Activated CD8-positive, alpha-beta memory T cell treated with anti-CD3 and anti-CD28 coated beads, Interleukin-2, amount 50 U/mL, for 1 hour (primary cell): Measurements from ENCODE around the gene TSHZ1.

ENCODE experiments used
- DNase-seq: peaks from one replicate; pipeline ENCODE4 v3.0.0-alpha.2; 2020; ENCODE audit errors: extremely low read depth

TSHZ1 gene

DNA sequence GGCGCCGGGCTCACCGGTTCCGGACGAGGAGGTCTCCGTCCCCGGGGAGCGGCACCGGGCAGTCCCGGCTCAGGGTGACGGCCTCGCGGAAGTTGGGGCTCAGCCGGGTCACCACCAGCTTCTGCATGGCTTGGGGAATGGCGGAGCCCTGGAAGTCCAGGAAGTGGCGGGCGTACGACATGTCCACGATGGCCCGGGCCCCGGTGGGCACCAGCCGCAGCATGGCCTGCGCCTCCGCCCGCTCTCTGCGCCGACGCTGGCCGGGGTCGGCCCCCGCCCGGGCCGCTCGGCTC, 1.8 kb upstream of the TSHZ1 start:
- no peak for DNase-seq

DNA sequence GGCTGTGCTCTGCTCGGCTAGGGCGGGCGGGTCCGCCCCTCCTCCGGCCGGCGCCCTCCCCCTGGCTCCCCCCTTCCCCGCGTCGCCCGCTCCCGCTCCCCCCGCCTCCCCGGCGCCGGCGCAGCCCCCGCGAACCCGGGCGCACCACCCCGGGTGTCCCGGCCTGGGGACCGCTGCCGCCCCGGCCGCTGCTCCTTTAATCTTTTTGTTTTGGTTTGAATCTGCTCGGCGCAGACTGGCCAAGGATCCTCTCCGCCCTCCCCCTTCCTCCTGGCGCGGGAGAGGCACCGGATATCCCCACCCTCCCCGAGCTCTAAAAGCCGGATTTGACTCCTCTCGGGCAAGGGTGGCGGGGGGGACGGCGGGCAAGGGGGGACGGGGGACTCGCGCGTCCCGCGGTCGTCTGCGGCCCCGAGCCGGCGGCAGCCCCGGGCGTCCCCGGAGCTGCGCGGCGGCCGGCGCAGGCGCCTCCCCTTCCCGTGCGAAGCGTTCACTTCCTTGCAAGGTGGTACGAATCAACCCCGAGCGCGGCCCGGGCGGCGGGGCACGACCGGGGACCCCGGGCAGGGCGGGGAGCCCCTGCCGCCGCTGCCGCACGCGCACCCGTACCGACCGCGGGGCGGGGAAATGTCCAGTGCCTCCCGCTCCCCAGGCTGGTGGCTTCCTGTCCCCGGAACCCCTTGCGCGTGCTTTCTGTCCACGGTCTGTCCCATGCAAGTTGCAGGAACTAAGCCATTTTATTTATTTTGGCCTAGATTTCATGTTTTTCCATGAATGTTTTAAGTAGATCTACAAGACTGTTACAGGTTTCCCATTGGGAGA, 1.3 kb upstream of the TSHZ1 start, which contains the start of gene PTGR3:
PTGR3 (minus strand) TSS at position 11 of the 822 bp plus-strand sequence. CDS start 81 bp downstream, outside the sequence.
- DNase-seq = peak; percentile 43

DNA sequence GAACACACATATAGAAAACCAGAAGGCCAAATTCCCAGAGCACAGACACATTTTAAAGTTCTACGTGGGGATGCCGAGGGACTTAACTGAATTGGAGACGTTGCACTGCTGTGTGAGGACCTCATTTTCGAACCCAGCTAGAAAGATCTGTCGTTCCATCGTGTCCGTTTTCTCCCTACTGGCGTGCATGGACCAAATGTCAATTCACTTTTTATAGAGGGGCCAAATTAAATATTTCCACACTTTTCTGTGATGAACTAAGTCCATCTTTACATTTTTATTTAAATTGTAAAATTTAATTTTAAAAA, 692 bp upstream of the TSHZ1 start:
- DNase-seq = no peak

DNA sequence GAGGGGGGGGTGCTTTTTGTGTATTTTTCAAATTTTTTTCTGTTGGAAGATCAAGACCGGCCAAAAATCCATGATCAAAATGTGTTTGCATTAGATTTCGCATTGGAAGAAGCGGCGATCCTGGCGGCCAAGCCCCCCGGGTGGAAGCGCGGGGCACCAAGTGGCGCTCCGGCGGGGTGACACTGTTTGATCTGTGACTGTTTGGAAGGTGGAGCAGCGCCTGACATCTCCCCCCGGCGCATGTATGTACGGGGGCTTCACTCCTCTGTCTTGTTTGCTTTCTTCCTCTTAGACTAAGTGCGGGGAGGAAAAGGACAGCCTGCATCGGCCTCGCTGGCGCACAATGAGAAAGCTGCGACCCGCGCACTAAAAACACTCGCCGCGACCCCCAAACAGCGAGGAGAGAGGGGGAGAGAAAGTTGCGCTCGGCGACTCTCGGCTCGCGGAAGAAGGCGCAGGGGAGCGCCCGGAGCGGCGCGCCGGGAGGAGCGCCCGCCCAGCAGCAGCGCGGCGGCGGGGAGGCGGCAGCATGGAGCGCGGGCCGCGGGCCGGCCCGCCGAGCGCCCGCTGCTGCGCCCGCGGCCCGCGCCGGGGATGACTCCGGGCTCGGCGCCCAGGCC, 515 bp downstream of the TSHZ1 start:
- DNase-seq = no peak

- DNase-seq = no peak
Measured at GRCh38 chr18:75211626-75211952, 992 bp downstream of the TSHZ1 start.

DNA sequence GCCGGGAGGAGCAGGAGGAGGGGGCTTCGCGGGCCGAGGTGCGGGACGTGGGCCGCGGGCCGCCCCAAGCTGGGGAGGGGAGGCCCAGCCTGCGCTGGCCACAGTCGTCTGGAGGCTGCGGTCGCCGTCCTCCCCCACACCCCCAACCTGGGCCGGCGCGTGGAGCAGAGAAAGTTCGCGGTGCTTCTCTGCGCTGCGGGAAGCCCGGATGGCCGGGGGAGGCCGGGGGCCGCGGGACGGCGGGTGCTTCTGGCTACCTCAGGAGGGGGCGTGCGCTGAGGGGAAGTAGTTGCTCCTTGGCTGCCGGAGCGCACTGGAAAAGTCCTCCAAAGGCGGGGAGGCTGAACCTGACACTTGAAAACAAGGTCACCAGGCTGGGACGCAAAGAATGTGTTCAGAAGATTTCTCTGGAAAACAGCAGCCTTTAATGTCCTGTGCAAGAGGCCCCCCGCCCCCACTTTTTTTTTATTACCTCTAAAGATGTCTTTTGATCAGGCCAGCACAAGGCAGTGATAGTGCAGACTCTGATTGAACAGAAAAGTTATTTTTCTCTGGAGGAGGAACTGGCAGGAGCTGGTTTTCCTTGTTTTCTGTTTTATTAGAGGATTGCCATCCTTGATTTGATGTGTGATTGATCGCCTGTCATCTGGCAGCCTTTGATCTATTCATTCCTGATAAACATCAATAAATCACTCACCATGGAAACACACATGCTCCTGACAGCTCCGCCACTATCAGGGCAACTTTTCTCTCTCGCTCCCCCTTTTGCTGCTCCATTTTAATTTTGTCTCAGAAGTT, 1.6 kb downstream of the TSHZ1 start:
- DNase-seq = no peak

GRCh38 chr18:75212751-75213090, 2.1 kb downstream of the TSHZ1 start:
- DNase-seq = no peak

DNA sequence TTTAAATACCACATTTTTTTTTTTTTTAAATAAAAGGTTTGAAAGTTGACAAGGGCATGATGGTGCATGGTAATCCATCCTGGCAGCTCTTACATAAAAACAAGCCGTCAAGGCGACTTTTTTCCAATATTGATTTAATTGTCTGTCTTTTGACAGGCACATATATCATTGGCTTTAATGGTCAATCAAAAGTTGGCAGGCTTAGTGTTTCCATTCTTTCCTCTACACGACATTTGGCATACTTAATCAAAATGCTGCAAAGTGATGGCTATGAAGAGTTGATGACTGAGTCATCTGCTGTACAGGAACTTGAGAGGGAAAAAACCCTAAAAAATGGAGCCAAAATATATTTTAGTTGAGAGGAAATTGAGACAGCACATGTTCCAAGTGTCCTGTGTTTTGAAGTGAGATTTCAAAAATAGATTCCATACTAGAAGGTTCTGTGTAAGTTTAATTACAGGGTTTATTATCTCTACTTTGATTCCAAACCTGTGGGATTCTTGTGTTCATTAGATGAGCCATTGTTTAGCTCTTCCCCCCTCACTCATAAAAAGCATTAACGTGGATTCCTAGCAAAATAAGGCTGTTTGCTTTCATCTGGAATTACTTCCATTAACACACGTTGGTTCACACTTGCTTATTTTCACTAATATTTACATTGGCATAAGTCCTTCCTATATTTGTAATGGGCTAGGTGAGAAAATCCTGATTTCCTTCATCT, 3.2 kb downstream of the TSHZ1 start:
- DNase-seq = no peak

DNA sequence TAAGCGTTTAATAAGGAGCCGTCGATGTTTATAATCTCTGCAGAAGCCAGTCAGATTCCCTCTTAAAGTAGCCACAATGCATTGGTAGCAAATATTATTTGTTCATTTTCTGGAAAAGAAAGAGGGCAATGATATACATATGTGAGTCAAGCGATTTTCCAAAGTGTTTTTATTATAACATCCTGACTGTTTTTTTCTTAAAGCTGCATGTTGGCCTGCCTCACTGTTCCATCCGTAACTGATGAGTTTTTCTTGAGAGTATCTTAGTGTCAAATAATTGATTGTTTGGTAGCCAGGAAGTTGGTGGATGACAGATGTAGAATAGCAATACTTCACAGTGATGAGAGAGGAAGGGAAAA, 3.7 kb downstream of the TSHZ1 start:
- DNase-seq = no peak

GRCh38 chr18:75214766-75215510, 4.3 kb downstream of the TSHZ1 start:
- no peak for DNase-seq

DNA sequence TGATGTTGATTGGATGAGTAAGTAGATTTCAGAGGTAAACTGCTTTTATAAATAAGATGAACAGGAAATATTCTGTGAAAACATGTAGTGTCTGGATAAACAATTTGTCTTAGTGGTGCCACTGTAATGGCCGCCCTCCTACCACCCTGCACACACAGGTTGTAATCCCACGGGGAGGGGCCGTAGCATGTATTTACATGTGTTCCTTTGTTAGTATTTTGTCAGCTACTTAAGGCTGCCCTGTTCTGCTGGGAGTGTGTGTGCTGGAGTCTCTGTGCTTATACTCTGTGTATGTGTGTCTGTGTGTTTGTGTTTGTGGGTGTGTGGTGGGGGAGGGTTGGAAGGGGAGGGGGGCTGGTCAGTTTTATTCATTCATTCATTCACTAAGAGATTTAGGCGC, 5.1 kb downstream of the TSHZ1 start:
- DNase-seq = no peak

- DNase-seq = no peak
Measured at GRCh38 chr18:75216212-75216910, 5.8 kb downstream of the TSHZ1 start.

DNA sequence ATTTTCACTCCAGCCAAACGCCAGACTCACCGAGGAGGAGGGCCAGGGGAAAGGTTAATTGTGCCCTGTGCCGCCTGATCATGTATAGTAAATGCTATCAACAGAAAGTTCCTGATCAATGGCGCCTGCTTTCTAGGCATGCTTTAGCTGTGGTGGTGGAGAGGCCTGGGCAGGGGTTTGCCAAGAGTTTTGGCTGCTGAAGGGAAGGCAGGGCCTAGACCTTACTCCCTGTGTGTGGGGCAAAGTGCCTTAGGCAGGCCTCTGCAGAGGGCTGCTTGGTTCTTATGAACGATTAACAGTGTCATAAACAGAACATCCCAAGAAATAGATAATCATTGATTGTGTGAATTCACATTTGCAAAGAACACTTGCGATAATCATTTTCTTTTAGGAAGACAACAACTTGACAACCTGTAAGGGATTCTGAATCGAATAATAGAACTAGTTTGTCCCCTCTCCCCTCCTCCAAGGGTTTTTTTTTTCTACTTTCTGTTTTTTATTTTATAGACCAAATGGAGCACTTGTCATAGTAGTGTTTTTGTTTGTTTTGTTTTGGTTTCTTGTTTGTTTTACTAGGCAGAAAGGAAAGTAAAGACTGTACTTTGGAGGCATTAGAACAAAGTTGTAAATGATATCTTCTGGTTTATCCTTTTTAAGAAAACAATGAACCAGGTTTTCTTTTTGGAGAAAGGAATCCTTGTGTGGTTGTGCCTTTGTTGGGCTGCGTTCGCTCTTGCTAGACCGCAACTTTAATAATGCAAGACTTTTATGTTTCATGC, 6.5 kb downstream of the TSHZ1 start:
- DNase-seq = no peak

- no peak for DNase-seq
Measured at GRCh38 chr18:75218065-75218923, 7.7 kb downstream of the TSHZ1 start.

DNA sequence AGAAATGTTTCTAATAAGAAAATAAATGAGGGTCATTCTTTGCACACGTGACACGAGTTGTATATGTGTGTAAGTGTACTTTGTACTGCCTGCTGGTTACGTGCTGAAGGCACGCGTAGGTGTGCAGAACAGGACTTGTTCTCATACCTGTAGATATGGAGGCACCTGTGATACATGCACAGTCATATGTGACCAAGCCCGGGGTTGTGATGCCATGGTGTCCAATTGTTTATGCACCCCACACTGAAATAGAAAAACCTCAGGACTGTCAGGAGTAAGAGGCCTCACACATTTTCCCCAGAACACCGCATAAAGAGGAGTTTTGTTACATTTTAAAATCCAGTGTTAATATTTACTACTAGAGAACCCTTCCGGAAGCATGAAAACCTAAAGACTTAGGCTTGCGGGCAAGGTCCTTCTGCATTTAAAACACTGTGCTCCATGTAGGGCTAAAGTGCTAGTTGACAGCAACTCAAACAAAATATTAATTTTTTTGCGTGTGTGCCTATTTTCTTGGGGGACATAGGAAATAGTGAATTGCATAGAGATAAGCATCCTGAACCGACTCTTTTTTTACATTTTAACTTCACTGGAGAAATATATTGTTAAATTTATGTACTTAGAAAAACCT, 9.3 kb downstream of the TSHZ1 start:
- DNase-seq = no peak

- no peak for DNase-seq
Measured at GRCh38 chr18:75220551-75221355, 10.2 kb downstream of the TSHZ1 start.

- DNase-seq = no peak
Measured at GRCh38 chr18:75221397-75221796, 10.8 kb downstream of the TSHZ1 start.

DNA sequence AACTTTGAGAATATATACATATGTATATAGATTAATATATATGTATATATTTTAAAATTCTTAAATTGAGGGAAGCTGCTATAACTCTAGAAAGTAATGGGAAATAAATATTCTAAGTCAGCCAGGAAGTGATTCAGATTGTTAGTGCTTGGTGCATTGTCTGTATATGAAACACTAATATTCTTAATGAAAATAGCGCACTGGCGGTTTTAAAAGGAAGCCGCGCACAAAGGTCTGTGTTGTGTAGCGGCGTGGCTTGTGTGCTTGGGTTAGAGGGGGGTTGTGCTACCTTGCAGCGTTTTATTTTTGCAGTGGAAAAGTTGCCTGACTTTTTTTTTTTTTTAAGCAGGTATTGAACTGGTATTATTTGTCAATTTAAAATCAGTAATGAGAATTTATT, 11.3 kb downstream of the TSHZ1 start:
- no peak for DNase-seq
